GM21717 (cell line): ENCODE results near the gene LENG8.
"Not testable (repeated sequence)": the region's sequence is repeated elsewhere in the genome, so short reads cannot be mapped to it uniquely, and the experiment has no call there.

Experiments used
- ATAC-seq: cut with Tn5 transposase; IDR thresholded peaks from one replicate; pipeline ENCODE4 v1.9.1; 2021; ENCODE audit warnings: mild to moderate bottlenecking, moderate library complexity; ENCODE audit not compliant: unreplicated experiment

LENG8 gene

GRCh38 chr19:54509200-54509940 lies 60.4 kb downstream of the LENG8 start:
- not testable (repeated sequence) for ATAC-seq
